ENCODE data around the gene BCL11A.

GRCh38 chr2:60533101-60534051, 20.1 kb downstream of the BCL11A start:
- TF ChIP-seq CTCF (IDR thresholded peaks at IDR 0.05) (peak in 1 of 6 experiments; percentile 6), POLR2A (IDR thresholded peaks at IDR 0.05) (no peak)
